GM12801 (cell line): ENCODE data around the gene EPHA3.

Source experiments
- CTCF ChIP-seq: IDR thresholded peaks from one replicate; pipeline ENCODE4 v1.5.1; 2011; ENCODE audit warnings: control low read depth; ENCODE audit not compliant: insufficient read length; ENCODE audit errors: extremely low read depth

The EPHA3 gene

GRCh38 chr3:89306540-89306939 lies 199.1 kb downstream of the EPHA3 start:
- no peak for TF ChIP-seq CTCF

- TF ChIP-seq CTCF: no peak
Measured at GRCh38 chr3:89311581-89311980, 204.2 kb downstream of the EPHA3 start.

GRCh38 chr3:89312141-89312540 lies 204.7 kb downstream of the EPHA3 start:
- TF ChIP-seq CTCF: no peak

GRCh38 chr3:89314454-89315098 lies 207.2 kb downstream of the EPHA3 start:
- no peak for TF ChIP-seq CTCF

GRCh38 chr3:89315750-89316470 lies 208.5 kb downstream of the EPHA3 start:
- no peak for TF ChIP-seq CTCF

- no peak for TF ChIP-seq CTCF
Measured at GRCh38 chr3:89320186-89320585, 212.8 kb downstream of the EPHA3 start.

- no peak for TF ChIP-seq CTCF
Measured at GRCh38 chr3:89326997-89327396, 219.6 kb downstream of the EPHA3 start.
